Stimulated activated CD4-positive, alpha-beta T cell treated with anti-CD3 and anti-CD28 coated beads, Interleukin-2, amount 100 ng/mL, for 4 hours (primary cell): ENCODE measurements around the gene ASIC2.

Experiments
- DNase-seq: peaks from one replicate; pipeline ENCODE4 v3.0.0-alpha.2; 2020; ENCODE audit warnings: low read depth

Gene ASIC2

GRCh38 chr17:33242375-33243124, 50.5 kb downstream of the ASIC2 start:
- DNase-seq: no peak

- no peak for DNase-seq
Measured at GRCh38 chr17:33241390-33241789, 51.7 kb downstream of the ASIC2 start.

- no peak for DNase-seq
Measured at GRCh38 chr17:33240362-33240761, 52.7 kb downstream of the ASIC2 start.

- DNase-seq: no peak
Measured at GRCh38 chr17:33239702-33240101, 53.4 kb downstream of the ASIC2 start.

- no peak for DNase-seq
Measured at GRCh38 chr17:33234930-33235685, 58.0 kb downstream of the ASIC2 start.

GRCh38 chr17:33234233-33234632, 58.9 kb downstream of the ASIC2 start:
- DNase-seq: no peak

GRCh38 chr17:33233811-33234177, 59.3 kb downstream of the ASIC2 start:
- DNase-seq: no peak

GRCh38 chr17:33229499-33229898, 63.6 kb downstream of the ASIC2 start:
- DNase-seq: no peak

- DNase-seq: no peak
Measured at GRCh38 chr17:33229028-33229427, 64.1 kb downstream of the ASIC2 start.

GRCh38 chr17:33228548-33228947, 64.5 kb downstream of the ASIC2 start:
- no peak for DNase-seq

- no peak for DNase-seq
Measured at GRCh38 chr17:33227911-33228310, 65.2 kb downstream of the ASIC2 start.

GRCh38 chr17:33225994-33226393, 67.1 kb downstream of the ASIC2 start:
- DNase-seq: no peak

GRCh38 chr17:33225509-33225908, 67.6 kb downstream of the ASIC2 start:
- DNase-seq: no peak

- no peak for DNase-seq
Measured at GRCh38 chr17:33220036-33220435, 73.1 kb downstream of the ASIC2 start.

- DNase-seq: no peak
Measured at GRCh38 chr17:33218698-33219601, 74.1 kb downstream of the ASIC2 start.

- DNase-seq: no peak
Measured at GRCh38 chr17:33217891-33218290, 75.2 kb downstream of the ASIC2 start.

- DNase-seq: no peak
Measured at GRCh38 chr17:33214996-33215395, 78.1 kb downstream of the ASIC2 start.

GRCh38 chr17:33210285-33210684, 82.8 kb downstream of the ASIC2 start:
- no peak for DNase-seq

GRCh38 chr17:33209671-33210070, 83.4 kb downstream of the ASIC2 start:
- DNase-seq: no peak

GRCh38 chr17:33207231-33207630, 85.9 kb downstream of the ASIC2 start:
- no peak for DNase-seq

- DNase-seq: no peak
Measured at GRCh38 chr17:33205552-33205951, 87.5 kb downstream of the ASIC2 start.

- no peak for DNase-seq
Measured at GRCh38 chr17:33204701-33205100, 88.4 kb downstream of the ASIC2 start.

- no peak for DNase-seq
Measured at GRCh38 chr17:33204156-33204555, 88.9 kb downstream of the ASIC2 start.
